ENCODE results near the gene ZNF578.
"Not testable (repeated sequence)": the region's sequence is repeated elsewhere in the genome, so short reads cannot be mapped to it uniquely, and the experiment has no call there.

Gene ZNF578

GRCh38 chr19:52516191-52516590 is 62.8 kb downstream of the ZNF578 start:
- no peak for DNase-seq

- no peak for DNase-seq
Measured at GRCh38 chr19:52518646-52519045, 65.3 kb downstream of the ZNF578 start.

GRCh38 chr19:52519175-52519574 is 65.8 kb downstream of the ZNF578 start:
- DNase-seq, result not testable (repeated sequence)

- DNase-seq, result no peak
Measured at GRCh38 chr19:52520013-52520412, 66.7 kb downstream of the ZNF578 start.

- DNase-seq, result no peak
Measured at GRCh38 chr19:52522551-52522950, 69.2 kb downstream of the ZNF578 start.

- DNase-seq, result no peak
Measured at GRCh38 chr19:52524086-52524485, 70.7 kb downstream of the ZNF578 start.

GRCh38 chr19:52527134-52527955 is 74.0 kb downstream of the ZNF578 start, which contains the start of gene ZNF808:
Gene ZNF808 (plus strand): TSS chr19:52527668. CDS start chr19:52543285, 15,617 bp downstream.
- DNase-seq, result peak; percentile 97

- peak; percentile 44 for DNase-seq
Measured at GRCh38 chr19:52527956-52528351, 74.6 kb downstream of the ZNF578 start.

- no peak for DNase-seq
Measured at GRCh38 chr19:52532480-52532879, 79.1 kb downstream of the ZNF578 start.

- peak; percentile 26 for DNase-seq
Measured at GRCh38 chr19:52533901-52534300, 80.5 kb downstream of the ZNF578 start.

- not testable (repeated sequence) for DNase-seq
Measured at GRCh38 chr19:52535385-52535770, 82.0 kb downstream of the ZNF578 start.

GRCh38 chr19:52535771-52536447 is 82.6 kb downstream of the ZNF578 start:
- peak; percentile 91 for DNase-seq

- no peak for DNase-seq
Measured at GRCh38 chr19:52536448-52536800, 83.1 kb downstream of the ZNF578 start.

GRCh38 chr19:52538815-52539214 is 85.5 kb downstream of the ZNF578 start:
- not testable (repeated sequence) for DNase-seq

- not testable (repeated sequence) for DNase-seq
Measured at GRCh38 chr19:52541176-52541575, 87.8 kb downstream of the ZNF578 start.

GRCh38 chr19:52541608-52542007 is 88.3 kb downstream of the ZNF578 start:
- no peak for DNase-seq

GRCh38 chr19:52542541-52542940 is 89.2 kb downstream of the ZNF578 start:
- DNase-seq, result not testable (repeated sequence)

GRCh38 chr19:52542984-52543664 is 89.8 kb downstream of the ZNF578 start:
- DNase-seq, result no peak

- no peak for DNase-seq
Measured at GRCh38 chr19:52554216-52554971, 101.0 kb downstream of the ZNF578 start.

GRCh38 chr19:52557231-52557995 is 104.1 kb downstream of the ZNF578 start:
- no peak for DNase-seq

- not testable (repeated sequence) for DNase-seq
Measured at GRCh38 chr19:52558732-52559445, 105.5 kb downstream of the ZNF578 start.
